K562 (cell line): Measurements from ENCODE around the gene ADCY1. TPM values are rescaled to one million over a fixed set of nuclear protein-coding genes. Genes with fewer than 3 reads are reported as not detected.

Experiments used
- ATAC-seq: fragments of 200-7000 bp; cut with Tn5 transposase; 3 replicates; pipeline ENCODE4 v1.9.1; 2020; ENCODE audit warnings: moderate library complexity
- BruUV-seq: library from RNA; stranded (reverse); fragments of 400-500 nt; replicated peaks from 2 replicates; lab custom pipeline; 2021; lab: Mats Ljungman, UMichigan
- CTCF ChIA-PET: fragments of 300-600 bp; formaldehyde crosslinking; extraction: SDS; loops from one replicate; lab custom pipeline; 2021; ENCODE audit warnings: low intra/inter-chr PET ratio; lab: Yijun Ruan, JAX
- POLR2A ChIA-PET: fragments of 300-600, 350-650 bp; sonication (Branson Sonifier 250); formaldehyde crosslinking; extraction: SDS; loops from one replicate; lab custom pipeline; 2021; ENCODE audit warnings: antibody characterized with exemption, inconsistent platforms; lab: Yijun Ruan, JAX
- DNase-seq, 4 experiments: peaks; one replicate each; pipeline versions ENCODE4 v3.0.0 to v3.0.0-alpha.2; 2011 to 2018; ENCODE audit warnings: low spot score in 3 of 4, mixed read lengths in 3 of 4; ENCODE audit errors: extremely low read depth in 1 of 4
- FAIRE-seq: peaks from 2 replicates; lab custom pipeline; 2011; peaks lifted over from hg19 to GRCh38; lab: Jason Lieb, UNC
- H2AFZ ChIP-seq: 2 replicates; pipeline ENCODE4 v1.6.0; 2011; ENCODE audit warnings: low read depth, low read length, control low read depth, inconsistent platforms
- H3K27ac ChIP-seq: fragments of 200-600 bp; 3 replicates; pipeline ENCODE4 v1.8.0; 2011; ENCODE audit warnings: low read depth, mild to moderate bottlenecking, control low read depth, inconsistent platforms, low read length, moderate library complexity, mixed read lengths; ENCODE audit errors: extremely low read depth
- H3K27me3 ChIP-seq, 2 experiments: fragments of 300-600 bp in 1 of 2; 2 replicates in 1 of 2; 3 replicates in 1 of 2; pipeline versions ENCODE4 v1.6.0 to v1.8.0; 2011; ENCODE audit warnings: inconsistent platforms in 2 of 2, low read length in 2 of 2, mild to moderate bottlenecking in 1 of 2, mixed read lengths in 1 of 2, moderate library complexity in 1 of 2; ENCODE audit not compliant: control insufficient read depth in 2 of 2, insufficient read depth in 2 of 2
- H3K36me3 ChIP-seq: fragments of 300-600 bp; 3 replicates; pipeline ENCODE4 v1.8.0; 2011; ENCODE audit warnings: mild to moderate bottlenecking, low read length, inconsistent platforms; ENCODE audit not compliant: control insufficient read depth, insufficient read depth
- H3K4me1 ChIP-seq, 2 experiments: fragments of 200-600 bp in 1 of 2; replicated peaks in 1 of 2; 2 replicates in 1 of 2; 3 replicates in 1 of 2; pipeline versions ENCODE4 v1.5.1 to v1.8.0; 2011; ENCODE audit warnings: inconsistent platforms in 2 of 2, low read length in 2 of 2, mild to moderate bottlenecking in 1 of 2, mixed read lengths in 1 of 2, moderate library complexity in 1 of 2; ENCODE audit not compliant: control insufficient read depth in 2 of 2, insufficient read depth in 2 of 2
- H3K4me2 ChIP-seq: 2 replicates; pipeline ENCODE4 v1.6.1; 2011; ENCODE audit warnings: low read length, control low read depth, inconsistent platforms, mixed read lengths; ENCODE audit not compliant: insufficient read depth
- H3K4me3 ChIP-seq: fragments of 200-600 bp; sonication (generic), shearing (Covaris generic); 2 replicates; pipeline ENCODE4 v1.5.1; 2016; ENCODE audit warnings: control low read depth, inconsistent platforms
- H3K79me2 ChIP-seq: fragments of 200-600 bp; 3 replicates; pipeline ENCODE4 v1.8.0; 2011; ENCODE audit warnings: low read length, inconsistent platforms; ENCODE audit not compliant: control insufficient read depth, insufficient read depth
- H3K9ac ChIP-seq, 2 experiments: 2 replicates each; pipeline versions ENCODE4 v1.6.0 to v1.6.1; 2011; ENCODE audit warnings: low read depth in 2 of 2, low read length in 2 of 2, control low read depth in 1 of 2, inconsistent platforms in 1 of 2, mild to moderate bottlenecking in 1 of 2, mixed read lengths in 1 of 2; ENCODE audit not compliant: insufficient read depth in 1 of 2
- H3K9me1 ChIP-seq: one replicate; pipeline ENCODE4 v1.6.0; 2011; ENCODE audit warnings: inconsistent platforms, mild to moderate bottlenecking, low read length, moderate library complexity; ENCODE audit not compliant: control insufficient read depth, insufficient read depth
- H3K9me3 ChIP-seq: replicated peaks from 2 replicates; pipeline ENCODE4 v1.5.1; 2011; ENCODE audit warnings: low read depth, low read length, inconsistent platforms; ENCODE audit not compliant: control insufficient read depth, insufficient read depth
- H4K20me1 ChIP-seq: replicated peaks from 2 replicates; pipeline ENCODE4 v1.6.1; 2011; ENCODE audit warnings: low read length, inconsistent platforms, mixed read lengths; ENCODE audit not compliant: control insufficient read depth, insufficient read depth
- NONO ChIP-seq, 2 experiments: fragments of 200-400 bp in 1 of 2; fragments of 450-650 bp in 1 of 2; formaldehyde crosslinking in 1 of 2; IDR thresholded peaks; 2 replicates each; pipeline ENCODE4 v1.6.1; 2017; ENCODE audit warnings: low read depth in 2 of 2, mild to moderate bottlenecking in 2 of 2, moderate library complexity in 2 of 2, low read length in 1 of 2
- SAFB ChIP-seq: fragments of 200-400 bp; formaldehyde crosslinking; IDR thresholded peaks from 2 replicates; pipeline ENCODE4 v1.6.1; 2017; ENCODE audit warnings: low read depth, low read length, borderline replicate concordance
- SAP30 ChIP-seq: fragments of 200-600 bp; sonication (generic); IDR thresholded peaks from 2 replicates; pipeline ENCODE4 v1.6.1; 2012; ENCODE audit warnings: borderline replicate concordance, low read depth, mild to moderate bottlenecking, moderate library complexity, low read length, control low read depth, inconsistent platforms; ENCODE audit not compliant: insufficient read depth, poor library complexity, severe bottlenecking
- SRSF3 ChIP-seq: fragments of 200-400 bp; formaldehyde crosslinking; IDR thresholded peaks from 2 replicates; pipeline ENCODE4 v1.6.1; 2016; ENCODE audit warnings: mild to moderate bottlenecking, low read length, moderate library complexity; ENCODE audit not compliant: insufficient read depth
- ZNF766 ChIP-seq: fragments of 200-800 bp; sonication (Bioruptor generic); conservative IDR thresholded peaks from 2 replicates; pipeline ENCODE4 v1.6.1; 2016; ENCODE audit warnings: missing genetic modification characterization, missing compliant biosample characterization
- WGBS: fragments of 100-300 bp; shearing (Covaris generic); methylation state at CpG from one replicate; pipeline ENCODE4 v1.1.6; 2016; ENCODE audit warnings: low coverage, mixed read lengths; ENCODE audit not compliant: insufficient coverage; ENCODE audit errors: missing lambda C conversion rate; 5-methylcytosine and 5-hydroxymethylcytosine counted together
- in situ Hi-C: fragments of 300-500 bp; cut with MboI; formaldehyde crosslinking; loops from 4 replicates; pipeline ENCODE4 v1.15.0; 2018; ENCODE audit warnings: inconsistent platforms, mixed read lengths
- intact Hi-C: fragments of 100-400 bp; cut with micrococcal nuclease; formaldehyde crosslinking; loops from 2 replicates; pipeline ENCODE4 v1.14.2; 2022
- polyA plus RNA-seq, 8 experiments: library from polyadenylated mRNA; depleted of rRNA in 4 of 8; stranded (reverse) in 5 of 8; unstranded in 3 of 8; fragments of >200 nt; fragmentation: Nextera tagmentation in 2 of 8; fragmentation: Illumina TruSeq in 1 of 8; extraction: Ambion mirVana in 2 of 8; extraction: Trizol in 1 of 8; gene quantifications; 2 replicates each; pipeline versions ENCODE4 v1.2.1 to v1.2.3, GENCODE V29; 2011 to 2014; ENCODE audit warnings: inconsistent platforms in 1 of 8, missing spikeins in 1 of 8
- total RNA-seq, 7 experiments: library from RNA; depleted of rRNA in 6 of 7; stranded (reverse); fragments of >200 nt in 6 of 7; fragmentation: Illumina TruSeq in 2 of 7; extraction: Trizol in 2 of 7; gene quantifications; 2 replicates each; pipeline versions ENCODE4 v1.2.1 to v1.2.3, GENCODE V29; 2011 to 2021; ENCODE audit warnings: low replicate concordance in 1 of 7
- TF ChIP-seq, protein P1 (sequence below): fragments of 450-650 bp; formaldehyde crosslinking; IDR thresholded peaks from 2 replicates; pipeline ENCODE4 v1.4.0; 2022; ENCODE audit warnings: missing genetic modification characterization

ADCY1 gene
- total and polyA plus RNA-seq, 9 of the 15 experiments (the other 6 are each of a cell fraction or from before 2014, with no cell fraction given): under 0.01 to 0.18 (median 0.10) TPM; not detected in 4

DNA sequence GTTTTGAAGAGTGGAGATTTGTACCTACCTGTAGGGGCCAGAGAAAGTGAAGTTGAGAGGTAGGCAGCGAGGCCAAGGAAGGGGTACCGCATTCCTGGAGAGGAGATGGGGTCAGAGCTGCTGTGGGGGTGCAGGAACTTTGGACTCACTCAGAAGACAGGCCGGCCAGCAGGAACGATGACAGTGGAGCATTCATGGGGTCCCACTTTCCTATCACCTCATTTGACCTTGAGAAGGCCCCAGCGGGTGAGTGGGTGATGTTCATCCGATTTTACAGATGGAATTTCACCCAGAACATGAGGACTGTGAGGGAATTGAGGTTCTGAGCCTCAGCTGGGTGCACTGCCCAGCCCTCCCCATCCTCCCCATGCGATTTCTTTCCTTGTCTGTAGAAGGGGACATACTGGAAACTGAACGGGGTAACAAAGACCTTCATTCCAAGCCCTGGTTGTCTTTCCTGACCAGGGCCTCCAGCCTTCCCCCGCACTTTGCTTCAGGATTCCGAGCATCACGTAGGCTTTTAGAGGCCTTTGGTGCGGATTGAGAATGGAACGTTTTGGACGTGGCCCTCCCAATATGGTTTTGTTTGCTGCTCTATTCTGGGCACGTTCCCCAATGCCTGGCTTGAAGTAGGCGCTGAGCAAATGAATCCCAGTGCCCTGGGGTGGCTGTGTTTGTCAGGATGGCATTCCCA lies 87.3 kb downstream of the ADCY1 start (continued):
- no peak for TF ChIP-seq SRSF3
- TF ChIP-seq, all 486 proteins: peak for 0

DNA sequence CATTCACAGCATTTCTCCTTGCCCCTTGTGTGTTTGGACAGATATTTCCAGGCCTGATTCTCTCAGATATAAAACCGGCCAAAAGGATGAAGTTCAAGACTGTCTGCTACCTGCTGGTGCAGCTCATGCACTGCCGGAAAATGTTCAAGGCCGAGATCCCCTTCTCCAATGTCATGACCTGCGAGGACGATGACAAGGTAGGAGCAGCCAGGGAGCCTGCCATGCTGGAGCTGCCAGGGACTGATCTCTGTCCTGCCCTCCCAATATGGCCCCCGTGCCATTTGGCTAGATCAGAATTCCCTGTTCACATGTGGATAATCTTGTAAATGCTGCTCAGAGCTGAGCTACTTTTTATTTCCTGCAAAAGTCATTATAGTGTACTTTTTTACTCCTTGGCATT lies 87.8 kb downstream of the ADCY1 start:
- no peak overlapping the region for H3K4me2 ChIP-seq
- TF ChIP-seq ZNF766 (no peak), NONO (IDR thresholded peaks at IDR 0.05; ENCODE audit: low read depth in 2 of 2, low read length in 1 of 2) (no peak), SAFB (no peak), SAP30 (no peak)
- TF ChIP-seq, protein P1, sequence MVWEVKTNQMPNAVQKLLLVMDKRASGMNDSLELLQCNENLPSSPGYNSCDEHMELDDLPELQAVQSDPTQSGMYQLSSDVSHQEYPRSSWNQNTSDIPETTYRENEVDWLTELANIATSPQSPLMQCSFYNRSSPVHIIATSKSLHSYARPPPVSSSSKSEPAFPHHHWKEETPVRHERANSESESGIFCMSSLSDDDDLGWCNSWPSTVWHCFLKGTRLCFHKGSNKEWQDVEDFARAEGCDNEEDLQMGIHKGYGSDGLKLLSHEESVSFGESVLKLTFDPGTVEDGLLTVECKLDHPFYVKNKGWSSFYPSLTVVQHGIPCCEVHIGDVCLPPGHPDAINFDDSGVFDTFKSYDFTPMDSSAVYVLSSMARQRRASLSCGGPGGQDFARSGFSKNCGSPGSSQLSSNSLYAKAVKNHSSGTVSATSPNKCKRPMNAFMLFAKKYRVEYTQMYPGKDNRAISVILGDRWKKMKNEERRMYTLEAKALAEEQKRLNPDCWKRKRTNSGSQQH: no peak
- no peak overlapping the region for H3K9ac ChIP-seq
- H3K27me3 ChIP-seq: peaks cover 0 to 24% of the 10 kb centered on the region in 2 experiments; a peak in 2 of 5 replicates
- no peaks in the 10 kb centered on the region for H3K79me2 ChIP-seq
- no peaks in the 10 kb centered on the region for H3K9me1 ChIP-seq
- POLR2A ChIA-PET: interaction anchor here (0.8 kb wide), 1 partner anchor 10 kb away, joined by 3 read pairs; no protein-coding TSS in a partner anchor
- no TSS peak for BruUV-seq
- no peak for DNase-seq
- intact Hi-C loops (no loop called here), in situ Hi-C loops (loop anchor here (5.0 kb wide), 1 partner anchor 200 kb away; no protein-coding TSS in a partner anchor)
- CTCF ChIA-PET: interaction anchor here (0.6 to 2.3 kb wide), 2 partner anchors 14 to 192 kb away, joined by 3 to 14 read pairs; no protein-coding TSS in a partner anchor
- no peaks in the 10 kb centered on the region for H3K9me3 ChIP-seq
- no peak overlapping the region for H3K4me3 ChIP-seq
- no peak for ATAC-seq
- no peak overlapping the region for H2AFZ ChIP-seq
- no peaks in the 10 kb centered on the region for H3K4me1 ChIP-seq
- H3K27ac ChIP-seq: no peak overlapping the region
- FAIRE-seq: no peak
- 3% methylated on average over 6 of the region's 6 CpGs for WGBS
- no peaks in the 10 kb centered on the region for H3K36me3 ChIP-seq
- H4K20me1 ChIP-seq: no peaks in the 10 kb centered on the region; the same call in 1 of the 2 replicates
